IMR-90 (cell line): ENCODE data around the gene PRAMEF11.

Experiments
- BHLHE40 ChIP-seq: fragments of 150-350 bp; IDR thresholded peaks from 2 replicates; pipeline ENCODE4 v1.6.1; 2016; ENCODE audit warnings: mild to moderate bottlenecking, low read depth, low read length
- CEBPB ChIP-seq: IDR thresholded peaks from 2 replicates; pipeline ENCODE4 v1.6.1; 2012; ENCODE audit warnings: low read depth, low read length, improper control_type of control experiment
- CTCF ChIP-seq: conservative IDR thresholded peaks from 2 replicates; pipeline ENCODE4 v1.5.1; 2012; ENCODE audit warnings: mild to moderate bottlenecking, low read depth, low read length, improper control_type of control experiment
- ELK1 ChIP-seq: fragments of 150-350 bp; IDR thresholded peaks from 2 replicates; pipeline ENCODE4 v1.6.1; 2016; ENCODE audit warnings: low read depth, mild to moderate bottlenecking, low read length, moderate library complexity, borderline replicate concordance
- FOS ChIP-seq: fragments of 150-350 bp; IDR thresholded peaks from 2 replicates; pipeline ENCODE4 v1.6.1; 2016; ENCODE audit warnings: low read depth, low read length
- MAFK ChIP-seq: IDR thresholded peaks from 2 replicates; pipeline ENCODE4 v1.6.1; 2012; ENCODE audit warnings: low read depth, low read length, improper control_type of control experiment
- MXI1 ChIP-seq: IDR thresholded peaks from 2 replicates; pipeline ENCODE4 v1.6.1; 2012; ENCODE audit warnings: low read depth, mild to moderate bottlenecking, low read length, moderate library complexity, borderline replicate concordance
- POLR2A ChIP-seq: IDR thresholded peaks from 2 replicates; pipeline ENCODE4 v1.6.1; 2012; ENCODE audit warnings: mild to moderate bottlenecking, low read depth, low read length
- RAD21 ChIP-seq: IDR thresholded peaks from 2 replicates; pipeline ENCODE4 v1.6.1; 2012; ENCODE audit warnings: low read length, improper control_type of control experiment
- RCOR1 ChIP-seq: IDR thresholded peaks from 2 replicates; pipeline ENCODE4 v1.6.1; 2012; ENCODE audit warnings: mild to moderate bottlenecking, low read length, improper control_type of control experiment; ENCODE audit not compliant: insufficient replicate concordance
- RFX5 ChIP-seq: IDR thresholded peaks from 2 replicates; pipeline ENCODE4 v1.8.0; 2012; ENCODE audit warnings: low read depth, mild to moderate bottlenecking, low read length, moderate library complexity
- SMC3 ChIP-seq: fragments of 150-350 bp; IDR thresholded peaks from 2 replicates; pipeline ENCODE4 v1.6.1; 2016; ENCODE audit warnings: low read depth, mild to moderate bottlenecking, antibody characterized with exemption, low read length, moderate library complexity

- no peak for TF ChIP-seq CTCF
- TF ChIP-seq POLR2A: no peak
- TF ChIP-seq CEBPB: no peak
- no peak for TF ChIP-seq BHLHE40
- no peak for TF ChIP-seq RCOR1
- TF ChIP-seq RFX5: no peak
- no peak for TF ChIP-seq SMC3
- no peak for TF ChIP-seq RAD21
- no peak for TF ChIP-seq MXI1
- TF ChIP-seq ELK1: no peak
- TF ChIP-seq MAFK: no peak
- no peak for TF ChIP-seq FOS
Measured at GRCh38 chr1:12809933-12810332, 21.3 kb downstream of the PRAMEF11 start.
